HG02610 (cell line): Measurements from ENCODE around the gene C1QTNF12.
"Not testable (repeated sequence)": the region's sequence is repeated elsewhere in the genome, so short reads cannot be mapped to it uniquely, and the experiment has no call there.

Source experiments
- ATAC-seq: cut with Tn5 transposase; IDR thresholded peaks from one replicate; pipeline ENCODE4 v1.9.1; 2021; ENCODE audit warnings: mild to moderate bottlenecking, moderate library complexity; ENCODE audit not compliant: unreplicated experiment

The C1QTNF12 gene

DNA sequence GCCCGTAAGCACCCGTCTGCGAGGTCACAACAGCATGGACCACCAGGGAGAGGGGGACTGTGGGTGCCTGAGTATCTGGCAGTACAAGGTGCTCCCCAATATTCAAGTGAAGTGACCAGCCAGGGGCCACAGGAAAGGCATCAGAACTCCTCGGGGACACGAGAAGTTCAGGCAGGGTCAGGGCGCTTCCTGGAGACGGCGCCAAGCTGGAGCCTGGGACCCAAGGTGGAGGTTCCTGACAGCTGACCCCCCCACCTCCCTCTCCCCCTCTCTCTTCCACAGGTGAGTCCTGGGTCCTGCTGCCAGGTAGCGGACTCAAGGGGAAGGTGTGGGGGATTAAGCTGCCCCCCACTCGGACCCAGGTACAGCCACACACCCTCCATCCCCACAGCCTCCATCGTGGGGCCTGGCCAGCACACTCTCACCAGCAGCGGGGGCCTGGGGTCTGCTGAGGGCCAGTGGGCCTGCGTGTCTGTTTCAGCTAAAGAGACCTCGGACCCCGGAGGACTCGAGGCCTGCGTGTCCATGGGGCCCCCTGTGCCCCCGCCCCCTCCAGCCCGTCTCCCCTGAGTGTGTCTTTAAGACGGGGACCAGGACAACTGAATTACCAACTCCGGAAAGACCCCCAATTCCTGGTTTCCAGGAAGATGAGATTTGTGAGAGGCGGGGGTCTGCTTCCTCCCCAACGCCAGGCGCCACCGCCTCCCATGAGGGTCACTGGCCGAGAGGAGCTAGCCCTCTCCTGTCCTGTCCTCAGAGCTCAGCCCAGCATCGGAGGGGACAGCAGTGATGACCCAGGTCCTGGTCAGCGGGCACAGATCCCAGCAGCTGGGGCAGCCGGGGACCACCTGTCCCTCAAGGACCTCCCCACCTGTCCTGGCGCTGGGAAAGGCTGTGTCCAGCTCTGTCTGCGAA lies 46.3 kb downstream of the C1QTNF12 start:
- no peak for ATAC-seq

DNA sequence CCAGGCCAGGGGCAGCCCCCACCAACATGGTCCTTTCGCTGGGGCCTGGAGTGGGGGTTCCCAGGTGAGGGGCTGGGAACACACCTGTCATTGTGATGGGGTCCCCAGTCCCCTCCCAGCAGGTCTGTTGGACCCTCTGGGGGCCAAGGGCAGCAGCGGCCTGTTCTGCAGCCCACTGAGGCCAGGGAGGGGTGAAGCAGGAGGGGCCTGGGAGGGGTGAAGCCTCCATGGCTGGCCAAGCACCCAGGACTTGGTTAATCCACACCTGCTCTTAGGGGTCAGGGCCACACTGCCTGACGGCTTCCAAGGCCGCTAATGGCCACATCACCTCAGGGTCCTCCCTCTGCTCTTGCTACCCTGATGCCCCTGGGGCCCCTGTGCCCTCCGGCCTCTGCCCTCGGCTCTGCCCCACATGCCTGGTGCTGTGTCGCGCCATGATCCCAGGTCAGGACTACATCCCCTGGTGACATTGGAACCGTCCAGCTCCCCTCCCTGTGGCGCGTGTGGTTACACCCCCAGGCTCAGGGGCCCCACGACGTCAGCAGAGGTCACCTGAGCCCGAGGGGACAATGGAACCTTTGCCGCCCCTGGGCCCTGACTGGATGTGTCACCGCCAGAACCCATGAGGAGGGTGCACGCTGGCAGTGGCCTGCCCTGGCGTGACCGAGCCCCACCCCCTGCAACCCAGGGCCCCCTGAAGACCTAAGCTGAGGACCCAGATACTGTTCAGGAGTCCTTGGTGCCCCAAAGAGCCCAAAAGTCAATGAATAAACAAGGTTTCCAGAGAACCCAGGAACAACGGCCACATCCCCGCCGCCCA lies 47.2 kb downstream of the C1QTNF12 start:
- no peak for ATAC-seq

DNA sequence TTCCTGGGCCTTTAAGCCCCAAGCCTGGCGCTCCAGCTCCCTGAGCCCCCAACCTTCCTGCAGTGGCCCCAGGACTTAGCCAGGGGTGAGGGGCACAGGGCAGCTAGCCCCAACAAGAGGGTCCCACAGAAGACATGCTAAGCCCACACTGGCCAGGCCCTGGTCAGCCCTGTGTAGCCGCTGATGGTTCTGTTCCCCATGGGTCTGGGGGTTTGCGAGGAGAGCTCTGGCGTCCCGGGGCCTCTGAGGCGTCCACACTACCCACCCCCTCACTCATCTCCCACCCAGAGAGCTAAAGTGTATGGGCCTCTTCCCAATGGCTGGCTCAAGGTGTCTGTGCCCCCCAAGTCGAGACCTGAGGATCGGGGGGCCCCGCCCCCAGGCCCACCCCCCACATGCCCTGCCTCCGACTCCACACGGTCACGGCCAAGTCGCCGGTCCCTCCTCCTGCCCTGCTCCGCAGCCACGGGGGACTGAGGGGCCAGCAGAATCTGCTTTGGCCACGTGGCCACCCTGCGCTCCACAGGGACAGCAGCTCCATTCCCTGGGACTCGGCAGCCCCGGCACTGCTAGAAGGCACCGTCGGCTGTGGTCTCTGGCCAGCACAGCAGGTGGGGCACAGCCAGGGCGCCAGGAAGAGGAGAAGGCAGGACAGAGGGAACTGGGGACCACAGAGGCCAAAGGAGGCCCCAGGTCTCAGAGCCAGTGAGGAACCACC lies 47.9 kb downstream of the C1QTNF12 start:
- no peak for ATAC-seq

DNA sequence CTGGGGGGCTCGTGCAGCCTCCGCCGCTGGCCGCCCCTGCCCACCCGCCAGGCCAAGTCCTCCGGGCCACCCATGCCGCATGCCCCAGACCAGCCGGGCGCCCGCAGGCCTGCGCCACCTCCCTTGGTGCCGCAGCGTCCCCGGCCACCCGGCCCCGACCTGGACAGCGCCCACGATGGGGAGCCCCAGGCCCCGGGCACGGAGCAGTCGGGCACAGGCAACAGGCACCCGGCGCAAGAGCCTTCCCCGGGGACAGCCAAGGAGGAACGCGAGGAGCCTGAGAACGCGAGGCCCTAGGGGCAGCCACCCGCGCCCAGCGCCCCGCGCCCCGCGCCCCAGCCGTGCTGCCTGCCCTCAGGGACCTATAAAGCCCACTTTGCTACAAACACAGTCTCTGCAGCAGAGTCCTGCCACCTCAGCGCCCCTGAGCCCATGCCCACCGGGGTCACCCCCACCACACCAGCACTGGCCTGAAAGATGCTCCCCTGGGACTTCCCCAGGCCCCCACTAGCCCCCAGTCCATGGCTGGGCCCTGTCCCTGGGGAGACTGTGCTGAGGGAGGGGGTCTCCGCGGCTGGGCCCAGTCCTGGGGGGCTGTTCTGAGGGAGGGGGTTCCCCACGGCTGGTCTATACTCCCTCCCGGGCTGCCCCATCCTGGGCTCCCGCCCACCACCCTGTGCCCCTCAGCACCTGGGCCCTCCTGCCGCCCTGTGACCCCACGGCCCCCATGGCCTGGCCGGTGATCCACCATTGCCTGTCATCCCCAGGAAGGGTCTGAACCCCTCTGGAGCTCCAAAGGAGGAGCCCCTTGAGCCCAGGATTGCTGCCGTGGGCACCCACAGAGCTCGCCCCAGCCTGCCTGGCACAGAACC lies 48.7 kb downstream of the C1QTNF12 start:
- ATAC-seq: no peak

DNA sequence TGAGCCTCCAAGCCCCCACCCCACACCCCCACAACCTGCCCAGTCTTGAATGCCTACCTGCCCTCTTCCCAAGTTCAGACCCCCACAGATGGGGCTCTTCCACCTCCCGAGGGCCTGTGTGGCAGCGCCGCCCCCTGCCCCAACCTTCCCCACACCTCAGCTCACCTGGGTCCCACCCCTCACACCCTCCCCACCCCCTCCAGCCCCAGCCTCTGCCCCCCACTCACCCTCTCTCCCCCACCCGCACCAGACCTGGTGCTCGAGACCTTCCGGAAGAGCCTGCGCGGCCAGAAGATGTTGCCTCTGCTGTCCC lies 49.4 kb downstream of the C1QTNF12 start:
- ATAC-seq: no peak

DNA sequence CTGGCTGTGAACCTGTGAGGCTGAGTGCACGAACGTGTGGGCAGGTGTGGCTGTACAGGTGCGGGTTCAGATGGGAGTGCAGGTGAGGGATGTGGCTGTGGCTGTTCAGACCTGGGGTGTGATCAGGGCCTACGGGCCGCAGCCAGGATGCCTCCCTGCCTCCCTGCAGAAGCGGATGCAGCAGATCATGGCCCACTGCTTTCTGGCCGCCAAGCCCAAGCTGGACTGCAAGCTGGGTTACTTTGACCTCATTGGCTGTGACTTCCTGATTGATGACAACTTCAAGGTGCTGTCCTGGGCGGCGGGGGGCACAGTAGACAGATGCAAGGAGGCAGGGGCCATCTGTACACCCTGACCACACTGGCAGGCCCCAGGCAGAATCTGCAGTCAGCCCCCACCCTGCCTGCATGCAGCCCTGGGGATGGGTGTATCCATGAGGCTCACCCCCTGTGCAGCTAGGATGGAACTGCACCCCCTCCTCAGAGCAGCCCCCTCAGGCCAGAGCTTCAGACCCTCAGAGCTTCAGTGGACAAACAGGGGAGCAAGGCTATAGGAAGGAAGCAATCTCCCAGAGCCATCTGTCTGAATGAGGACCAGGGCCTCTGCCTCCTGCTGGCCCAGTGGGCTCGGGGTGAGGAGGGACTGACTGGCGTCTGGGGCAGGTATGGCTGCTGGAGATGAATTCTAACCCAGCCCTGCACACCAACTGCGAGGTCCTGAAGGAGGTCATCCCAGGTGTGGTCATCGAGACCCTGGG lies 49.9 kb downstream of the C1QTNF12 start:
- no peak for ATAC-seq

DNA sequence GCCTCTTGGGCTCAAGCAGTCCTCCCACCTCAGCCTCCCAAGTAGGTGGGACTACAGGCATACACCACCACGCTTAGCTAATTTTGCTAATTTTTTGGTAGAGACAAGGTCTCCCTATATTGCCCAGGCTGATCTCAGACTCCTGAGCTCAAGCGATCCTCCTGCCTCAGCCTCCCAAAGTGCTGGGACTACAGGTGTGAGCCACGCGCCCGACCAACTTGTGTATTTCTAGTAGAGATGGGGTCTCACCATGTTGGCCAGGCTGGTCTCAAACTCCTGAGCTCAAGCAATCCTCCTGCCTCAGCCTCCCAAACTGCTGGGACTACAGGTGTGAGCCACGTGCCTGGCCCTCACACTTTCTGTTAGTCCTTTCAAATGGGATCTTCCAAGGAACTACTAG lies 50.8 kb downstream of the C1QTNF12 start:
- ATAC-seq: not testable (repeated sequence)

DNA sequence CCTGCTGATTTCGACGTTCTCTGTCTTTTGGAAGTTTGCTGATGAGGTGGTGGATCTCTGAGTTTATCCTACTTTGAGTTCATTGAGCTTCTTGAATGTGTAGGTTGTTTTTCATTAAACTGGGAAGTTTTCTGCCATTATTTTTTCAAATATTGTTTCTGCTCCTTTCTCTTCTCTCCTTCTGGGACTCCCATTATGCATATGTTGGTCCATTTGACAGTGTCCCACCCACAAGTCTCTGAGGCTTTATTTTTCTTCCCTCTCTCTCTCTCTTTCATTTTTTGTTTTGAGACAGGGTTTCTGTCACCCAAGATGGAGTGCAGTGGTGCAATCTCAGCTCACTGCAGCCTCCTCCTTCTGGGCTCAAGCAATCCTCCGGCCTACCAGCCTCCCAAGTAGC lies 51.8 kb downstream of the C1QTNF12 start:
- ATAC-seq: no peak
